ENCODE measurements around the gene STK39.

DNA sequence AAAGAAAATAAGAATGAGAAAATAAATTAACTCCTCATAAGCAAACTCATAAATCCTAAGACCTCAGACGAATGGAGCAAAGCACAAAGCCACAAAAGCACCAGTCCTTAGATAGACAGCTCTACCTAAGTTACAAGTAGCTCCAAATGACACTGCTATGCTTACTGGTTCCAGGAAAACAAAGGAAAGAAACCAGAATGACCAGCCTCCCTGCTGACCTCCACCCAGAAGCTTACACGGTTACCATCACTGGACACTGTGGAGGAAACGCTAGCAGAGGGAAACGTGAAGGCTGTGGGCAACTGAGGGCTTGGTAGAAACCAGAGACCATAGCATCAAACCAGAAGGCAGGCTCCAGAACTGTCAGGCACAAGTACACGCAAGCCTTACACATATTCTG, 67.8 kb downstream of the STK39 start:
- TF ChIP-seq, protein P1, sequence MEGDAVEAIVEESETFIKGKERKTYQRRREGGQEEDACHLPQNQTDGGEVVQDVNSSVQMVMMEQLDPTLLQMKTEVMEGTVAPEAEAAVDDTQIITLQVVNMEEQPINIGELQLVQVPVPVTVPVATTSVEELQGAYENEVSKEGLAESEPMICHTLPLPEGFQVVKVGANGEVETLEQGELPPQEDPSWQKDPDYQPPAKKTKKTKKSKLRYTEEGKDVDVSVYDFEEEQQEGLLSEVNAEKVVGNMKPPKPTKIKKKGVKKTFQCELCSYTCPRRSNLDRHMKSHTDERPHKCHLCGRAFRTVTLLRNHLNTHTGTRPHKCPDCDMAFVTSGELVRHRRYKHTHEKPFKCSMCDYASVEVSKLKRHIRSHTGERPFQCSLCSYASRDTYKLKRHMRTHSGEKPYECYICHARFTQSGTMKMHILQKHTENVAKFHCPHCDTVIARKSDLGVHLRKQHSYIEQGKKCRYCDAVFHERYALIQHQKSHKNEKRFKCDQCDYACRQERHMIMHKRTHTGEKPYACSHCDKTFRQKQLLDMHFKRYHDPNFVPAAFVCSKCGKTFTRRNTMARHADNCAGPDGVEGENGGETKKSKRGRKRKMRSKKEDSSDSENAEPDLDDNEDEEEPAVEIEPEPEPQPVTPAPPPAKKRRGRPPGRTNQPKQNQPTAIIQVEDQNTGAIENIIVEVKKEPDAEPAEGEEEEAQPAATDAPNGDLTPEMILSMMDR (IDR thresholded peaks at IDR 0.05; ENCODE audit: poor library complexity, severe bottlenecking), result no peak
- TF ChIP-seq, protein P2, sequence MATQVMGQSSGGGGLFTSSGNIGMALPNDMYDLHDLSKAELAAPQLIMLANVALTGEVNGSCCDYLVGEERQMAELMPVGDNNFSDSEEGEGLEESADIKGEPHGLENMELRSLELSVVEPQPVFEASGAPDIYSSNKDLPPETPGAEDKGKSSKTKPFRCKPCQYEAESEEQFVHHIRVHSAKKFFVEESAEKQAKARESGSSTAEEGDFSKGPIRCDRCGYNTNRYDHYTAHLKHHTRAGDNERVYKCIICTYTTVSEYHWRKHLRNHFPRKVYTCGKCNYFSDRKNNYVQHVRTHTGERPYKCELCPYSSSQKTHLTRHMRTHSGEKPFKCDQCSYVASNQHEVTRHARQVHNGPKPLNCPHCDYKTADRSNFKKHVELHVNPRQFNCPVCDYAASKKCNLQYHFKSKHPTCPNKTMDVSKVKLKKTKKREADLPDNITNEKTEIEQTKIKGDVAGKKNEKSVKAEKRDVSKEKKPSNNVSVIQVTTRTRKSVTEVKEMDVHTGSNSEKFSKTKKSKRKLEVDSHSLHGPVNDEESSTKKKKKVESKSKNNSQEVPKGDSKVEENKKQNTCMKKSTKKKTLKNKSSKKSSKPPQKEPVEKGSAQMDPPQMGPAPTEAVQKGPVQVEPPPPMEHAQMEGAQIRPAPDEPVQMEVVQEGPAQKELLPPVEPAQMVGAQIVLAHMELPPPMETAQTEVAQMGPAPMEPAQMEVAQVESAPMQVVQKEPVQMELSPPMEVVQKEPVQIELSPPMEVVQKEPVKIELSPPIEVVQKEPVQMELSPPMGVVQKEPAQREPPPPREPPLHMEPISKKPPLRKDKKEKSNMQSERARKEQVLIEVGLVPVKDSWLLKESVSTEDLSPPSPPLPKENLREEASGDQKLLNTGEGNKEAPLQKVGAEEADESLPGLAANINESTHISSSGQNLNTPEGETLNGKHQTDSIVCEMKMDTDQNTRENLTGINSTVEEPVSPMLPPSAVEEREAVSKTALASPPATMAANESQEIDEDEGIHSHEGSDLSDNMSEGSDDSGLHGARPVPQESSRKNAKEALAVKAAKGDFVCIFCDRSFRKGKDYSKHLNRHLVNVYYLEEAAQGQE (IDR thresholded peaks at IDR 0.05; ENCODE audit: borderline replicate concordance), result no peak
- TF ChIP-seq POLR2AphosphoS5 (IDR thresholded peaks at IDR 0.05), result no peak
